Astrocyte of the cerebellum (primary cell): ENCODE data around the gene HES3.

ENCODE experiments used
- DNase-seq: peaks from one replicate; pipeline ENCODE4 v3.0.0-alpha.2; 2011; ENCODE audit warnings: low read depth
- H3K4me3 ChIP-seq: 2 replicates; pipeline ENCODE4 v1.5.1; 2011; ENCODE audit warnings: mild to moderate bottlenecking, low read depth, low read length, moderate library complexity
- in situ Hi-C: cut with HindIII; loops from 2 replicates; pipeline ENCODE4 v1.10.0; 2017; ENCODE audit warnings: low sequenced_read_pairs
- TF ChIP-seq, protein P1 (sequence below): IDR thresholded peaks from 2 replicates; pipeline ENCODE4 v1.5.1; 2012; ENCODE audit warnings: low read length, low read depth, moderate library complexity, mild to moderate bottlenecking; ENCODE audit errors: missing control alignments

The HES3 gene

DNA sequence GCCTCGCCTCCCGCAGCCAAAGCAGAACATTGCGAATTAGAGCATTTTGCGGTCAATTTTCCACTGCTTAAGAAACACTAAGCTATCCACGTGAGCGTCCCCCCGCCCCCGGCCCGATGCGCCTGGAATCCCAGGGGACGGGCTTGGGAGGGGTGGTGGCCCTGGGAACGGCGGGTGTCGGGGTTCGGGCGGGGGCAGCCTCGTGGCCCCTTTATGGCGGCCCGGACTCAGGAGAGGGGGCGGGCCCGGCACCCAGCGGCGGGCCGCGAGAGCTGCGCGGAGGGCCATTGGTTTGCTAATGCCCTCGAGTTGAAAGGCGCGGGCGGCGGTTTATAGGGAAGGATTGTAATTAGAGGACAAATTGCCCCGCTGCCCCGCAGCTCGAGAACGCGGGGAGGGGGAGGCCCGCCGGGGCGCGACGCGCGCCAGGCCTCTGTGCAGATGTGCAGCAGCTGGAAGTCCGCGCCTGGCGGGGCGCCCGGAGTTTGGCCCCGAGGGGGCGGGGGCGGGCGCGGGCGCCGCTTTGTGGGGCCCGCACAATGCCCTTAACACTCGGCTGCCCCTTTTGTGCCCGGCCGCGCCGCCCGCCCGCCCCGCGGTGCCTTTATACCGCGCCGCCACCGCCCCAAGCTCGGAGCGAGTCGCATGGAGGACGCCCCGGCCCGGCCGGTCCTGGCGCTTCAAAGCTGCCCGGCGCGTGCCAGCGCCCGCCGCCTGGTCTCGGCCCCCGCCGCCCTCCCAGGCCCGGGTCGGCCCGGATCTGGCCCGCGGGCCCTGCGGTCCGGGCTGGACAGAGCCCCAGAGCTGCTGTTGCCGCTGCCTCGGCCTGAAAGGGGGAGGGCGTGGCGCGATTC lies 1.9 kb upstream of the HES3 start:
- in situ Hi-C loops = no loop called here
- TF ChIP-seq, protein P1, sequence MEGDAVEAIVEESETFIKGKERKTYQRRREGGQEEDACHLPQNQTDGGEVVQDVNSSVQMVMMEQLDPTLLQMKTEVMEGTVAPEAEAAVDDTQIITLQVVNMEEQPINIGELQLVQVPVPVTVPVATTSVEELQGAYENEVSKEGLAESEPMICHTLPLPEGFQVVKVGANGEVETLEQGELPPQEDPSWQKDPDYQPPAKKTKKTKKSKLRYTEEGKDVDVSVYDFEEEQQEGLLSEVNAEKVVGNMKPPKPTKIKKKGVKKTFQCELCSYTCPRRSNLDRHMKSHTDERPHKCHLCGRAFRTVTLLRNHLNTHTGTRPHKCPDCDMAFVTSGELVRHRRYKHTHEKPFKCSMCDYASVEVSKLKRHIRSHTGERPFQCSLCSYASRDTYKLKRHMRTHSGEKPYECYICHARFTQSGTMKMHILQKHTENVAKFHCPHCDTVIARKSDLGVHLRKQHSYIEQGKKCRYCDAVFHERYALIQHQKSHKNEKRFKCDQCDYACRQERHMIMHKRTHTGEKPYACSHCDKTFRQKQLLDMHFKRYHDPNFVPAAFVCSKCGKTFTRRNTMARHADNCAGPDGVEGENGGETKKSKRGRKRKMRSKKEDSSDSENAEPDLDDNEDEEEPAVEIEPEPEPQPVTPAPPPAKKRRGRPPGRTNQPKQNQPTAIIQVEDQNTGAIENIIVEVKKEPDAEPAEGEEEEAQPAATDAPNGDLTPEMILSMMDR = no peak
- DNase-seq = no peak
- peak overlapping the region; percentile 15 for H3K4me3 ChIP-seq

DNA sequence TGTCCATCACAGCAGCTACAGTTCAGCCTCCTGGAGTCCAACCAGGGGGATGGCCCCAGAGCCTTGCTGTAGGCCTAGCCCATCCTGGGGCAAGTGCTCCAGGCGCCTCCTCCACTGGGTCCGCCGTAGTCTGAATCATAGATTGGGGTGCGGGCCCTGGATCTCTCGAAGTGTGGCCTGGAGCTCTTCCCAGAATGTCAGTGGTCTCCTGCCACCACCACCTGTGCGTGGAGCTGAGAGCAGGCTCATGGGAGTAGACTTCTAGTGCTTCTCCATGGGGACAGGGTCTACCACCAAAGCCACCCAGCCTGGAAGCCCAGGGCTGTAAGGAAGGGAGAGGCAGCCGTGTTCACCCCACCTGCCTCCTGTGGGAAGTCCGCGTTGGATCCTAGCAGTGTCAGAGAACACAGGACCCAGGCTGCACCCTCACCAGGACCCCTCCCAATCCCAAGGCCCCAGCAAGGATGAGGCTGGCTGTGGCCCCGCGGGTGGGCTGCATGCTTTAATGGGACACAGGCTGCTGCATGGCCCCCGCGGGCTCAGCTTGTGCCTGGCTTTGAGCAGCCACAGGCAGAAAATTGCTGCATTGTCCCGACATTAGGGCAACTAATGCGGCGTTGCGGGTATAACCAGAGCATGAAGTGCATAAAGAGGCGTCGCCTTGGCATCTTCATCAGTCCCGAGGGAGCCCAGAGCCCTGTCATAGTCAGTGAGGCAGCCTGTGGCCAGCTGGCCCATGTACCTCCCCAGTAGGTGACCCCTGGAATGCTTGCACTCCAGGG lies 735 bp upstream of the HES3 start:
- no peak overlapping the region for H3K4me3 ChIP-seq
- TF ChIP-seq, protein P1 = no peak
- DNase-seq = no peak
- in situ Hi-C loops = no loop called here

DNA sequence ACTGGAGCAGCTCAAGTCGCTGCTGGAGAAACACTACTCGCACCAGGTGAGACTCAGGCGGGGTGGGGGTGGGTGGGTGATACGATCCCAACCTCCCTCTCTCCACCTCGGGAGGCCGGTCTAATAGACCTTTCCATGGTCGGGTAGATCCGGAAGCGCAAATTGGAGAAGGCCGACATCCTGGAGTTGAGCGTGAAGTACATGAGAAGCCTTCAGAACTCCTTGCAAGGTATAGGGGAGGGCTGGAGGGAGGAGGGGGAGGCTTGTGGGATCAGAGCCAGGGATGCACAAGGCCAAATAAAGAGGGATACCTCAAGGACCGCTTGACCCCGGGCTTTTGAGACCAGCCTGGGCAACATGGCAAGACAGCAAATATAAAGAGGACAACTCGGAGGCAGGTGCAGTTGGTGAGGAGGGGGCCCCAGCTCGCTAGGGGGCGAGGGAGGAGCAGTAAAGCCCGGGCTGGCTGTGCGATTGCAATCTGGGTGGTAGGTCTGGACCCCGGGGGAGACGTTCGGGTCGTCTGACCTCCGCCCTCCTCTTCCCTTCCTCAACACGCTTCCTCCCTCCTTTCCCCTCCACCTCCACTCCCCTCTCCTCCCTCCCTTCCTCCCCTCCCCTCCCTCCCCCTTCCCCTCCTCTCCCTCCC lies 546 bp downstream of the HES3 start:
- TF ChIP-seq, protein P1 = no peak
- H3K4me3 ChIP-seq = no peak overlapping the region
- no peak for DNase-seq
- in situ Hi-C loops = no loop called here

DNA sequence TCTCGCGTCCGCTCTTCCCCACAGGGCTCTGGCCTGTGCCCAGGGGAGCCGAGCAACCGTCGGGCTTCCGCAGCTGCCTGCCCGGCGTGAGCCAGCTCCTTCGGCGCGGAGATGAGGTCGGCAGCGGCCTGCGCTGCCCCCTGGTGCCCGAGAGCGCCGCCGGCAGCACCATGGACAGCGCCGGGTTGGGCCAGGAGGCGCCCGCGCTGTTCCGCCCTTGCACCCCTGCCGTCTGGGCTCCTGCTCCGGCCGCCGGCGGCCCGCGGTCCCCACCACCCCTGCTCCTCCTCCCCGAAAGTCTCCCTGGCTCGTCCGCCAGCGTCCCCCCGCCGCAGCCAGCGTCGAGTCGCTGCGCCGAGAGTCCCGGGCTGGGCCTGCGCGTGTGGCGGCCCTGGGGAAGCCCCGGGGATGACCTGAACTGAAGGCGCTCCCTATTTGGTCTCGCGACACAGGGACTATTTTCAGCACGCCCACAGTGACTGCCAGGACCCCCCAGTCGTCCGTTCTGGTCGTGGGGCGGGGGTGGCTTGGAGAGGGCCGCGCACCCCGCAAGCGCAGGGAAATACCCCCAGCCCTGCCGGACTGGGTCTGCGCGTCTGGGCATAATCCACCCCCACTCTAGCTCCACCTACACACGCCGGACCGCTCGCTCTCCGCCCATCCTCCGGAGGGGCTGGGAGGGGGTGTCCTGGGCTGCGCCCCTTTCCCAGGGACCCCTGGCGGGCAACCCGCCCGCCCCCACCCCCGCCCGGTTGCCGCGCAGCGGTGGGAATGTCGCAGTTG lies 1.3 kb downstream of the HES3 start:
- peak; percentile 43 for DNase-seq
- H3K4me3 ChIP-seq = peak overlapping the region; percentile 18
- in situ Hi-C loops = no loop called here

DNA sequence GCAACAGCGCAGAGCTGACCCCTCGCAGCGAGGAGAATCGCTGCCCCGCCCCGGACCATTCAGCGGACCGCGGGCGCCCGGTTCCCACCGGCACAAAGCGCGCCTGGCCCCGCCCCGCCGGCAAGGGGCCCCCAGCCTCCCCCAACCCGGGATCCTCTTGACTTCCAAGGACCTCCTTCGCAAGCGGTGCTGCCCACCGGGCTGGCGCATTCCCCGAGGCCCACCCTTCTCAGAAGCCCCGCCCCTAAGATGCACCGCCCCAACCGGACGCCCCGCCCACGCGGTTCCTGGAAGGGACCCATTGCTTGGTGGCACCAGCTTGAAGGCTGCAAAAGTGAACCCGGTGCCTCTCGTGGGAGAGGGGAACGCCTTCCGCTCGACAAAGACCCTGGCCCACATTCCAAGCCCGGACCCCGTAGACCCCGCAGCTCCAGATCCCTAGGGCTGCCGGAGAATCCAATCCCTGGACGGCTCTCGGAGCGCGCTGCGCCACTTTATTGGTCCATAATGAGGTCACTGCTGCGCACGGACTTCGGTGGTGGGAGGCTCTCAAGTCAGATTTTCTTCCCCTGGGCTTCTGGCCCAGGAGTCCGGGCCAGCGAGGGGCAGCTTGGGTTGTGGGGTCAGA lies 2.0 kb downstream of the HES3 start:
- no peak for DNase-seq
- TF ChIP-seq, protein P1 = no peak
- in situ Hi-C loops = no loop called here
- peak overlapping the region; percentile 18 for H3K4me3 ChIP-seq

More for the DNA sequence above, 1.3 kb downstream of the HES3 start:
- TF ChIP-seq, protein P1 = peak; percentile 82
